Mononuclear cell (primary cell): Measurements from ENCODE around the gene EYS. TPM values are rescaled to one million over a fixed set of nuclear protein-coding genes. Genes with fewer than 3 reads are reported as not detected.

Source experiments
- H3K27me3 ChIP-seq: 2 replicates; pipeline ENCODE4 v1.6.0; 2011; ENCODE audit warnings: low read length, control low read depth; ENCODE audit not compliant: insufficient read depth
- H3K4me1 ChIP-seq: 2 replicates; pipeline ENCODE4 v1.5.1; 2011; ENCODE audit warnings: mild to moderate bottlenecking, low read length, control low read depth; ENCODE audit not compliant: insufficient read depth
- H3K4me3 ChIP-seq: 2 replicates; pipeline ENCODE4 v1.5.1; 2011; ENCODE audit warnings: mild to moderate bottlenecking, low read length, moderate library complexity
- H3K9me3 ChIP-seq: 2 replicates; pipeline ENCODE4 v1.5.1; 2011; ENCODE audit warnings: low read depth, mild to moderate bottlenecking, control low read depth, low read length
- total RNA-seq: library from RNA; depleted of rRNA; stranded (reverse); fragments of >200 nt; gene quantifications from one replicate; pipeline ENCODE4 v1.2.3, GENCODE V29; 2012

The EYS gene
- total RNA-seq, 1 donor = under 0.01 TPM

GRCh38 chr6:64299176-64299575 is 1407.8 kb downstream of the EYS start:
- Histone ChIP-seq H3K27me3 (no peaks in the 10 kb centered on the region), H3K9me3 (no peaks in the 10 kb centered on the region), H3K4me1 (no peaks in the 10 kb centered on the region), H3K4me3 (no peak overlapping the region)

DNA sequence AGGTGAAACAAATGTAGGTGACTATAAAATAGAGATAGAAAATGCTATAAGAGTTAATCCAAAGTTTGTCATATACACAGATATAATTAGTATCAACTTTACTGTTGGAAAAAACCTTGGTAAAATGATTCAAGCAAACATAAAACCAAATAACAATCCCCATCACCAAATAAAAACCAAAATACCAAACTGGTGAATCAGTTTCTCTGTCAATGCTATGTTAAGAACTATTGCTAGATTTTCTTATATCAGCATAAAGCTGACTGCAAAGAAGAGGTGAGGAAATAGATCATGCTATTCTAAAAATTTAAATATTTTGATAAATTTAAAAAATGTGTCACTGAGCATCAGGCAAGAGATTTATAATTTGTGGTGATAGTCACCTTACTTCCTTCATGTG is 1413.0 kb downstream of the EYS start:
- no peaks in the 10 kb centered on the region for H3K27me3 ChIP-seq
- H3K4me1 ChIP-seq = no peaks in the 10 kb centered on the region
- no peak overlapping the region for H3K4me3 ChIP-seq
- no peaks in the 10 kb centered on the region for H3K9me3 ChIP-seq

GRCh38 chr6:64293298-64293697 is 1413.7 kb downstream of the EYS start:
- H3K9me3 ChIP-seq = no peaks in the 10 kb centered on the region
- H3K4me3 ChIP-seq = no peak overlapping the region
- no peaks in the 10 kb centered on the region for H3K4me1 ChIP-seq
- no peaks in the 10 kb centered on the region for H3K27me3 ChIP-seq

- H3K4me3 ChIP-seq = no peak overlapping the region
- H3K27me3 ChIP-seq = no peaks in the 10 kb centered on the region
- H3K4me1 ChIP-seq = no peaks in the 10 kb centered on the region
- no peaks in the 10 kb centered on the region for H3K9me3 ChIP-seq
Observed at GRCh38 chr6:64290867-64291266, 1416.2 kb downstream of the EYS start.

DNA sequence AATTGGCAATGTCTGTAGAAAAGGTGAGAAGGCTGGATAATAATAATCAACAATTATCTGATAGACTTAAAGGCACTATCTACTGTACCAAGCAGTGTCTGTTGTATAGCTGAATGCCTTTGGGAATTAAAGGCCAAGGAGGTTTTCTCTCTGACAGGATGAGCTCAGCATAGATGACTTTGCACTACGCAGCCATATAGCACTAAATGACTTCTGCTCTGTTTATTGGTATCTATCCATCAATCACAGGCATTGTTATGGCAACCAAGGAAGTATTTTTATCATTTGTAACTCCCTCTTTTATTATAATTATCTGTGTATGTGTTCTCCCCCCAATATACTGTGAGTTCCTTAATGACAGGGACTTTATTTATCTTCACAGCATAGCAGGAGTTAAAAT is 1417.1 kb downstream of the EYS start:
- Histone ChIP-seq H3K4me1 (no peaks in the 10 kb centered on the region), H3K4me3 (no peak overlapping the region), H3K27me3 (no peaks in the 10 kb centered on the region), H3K9me3 (no peaks in the 10 kb centered on the region)

DNA sequence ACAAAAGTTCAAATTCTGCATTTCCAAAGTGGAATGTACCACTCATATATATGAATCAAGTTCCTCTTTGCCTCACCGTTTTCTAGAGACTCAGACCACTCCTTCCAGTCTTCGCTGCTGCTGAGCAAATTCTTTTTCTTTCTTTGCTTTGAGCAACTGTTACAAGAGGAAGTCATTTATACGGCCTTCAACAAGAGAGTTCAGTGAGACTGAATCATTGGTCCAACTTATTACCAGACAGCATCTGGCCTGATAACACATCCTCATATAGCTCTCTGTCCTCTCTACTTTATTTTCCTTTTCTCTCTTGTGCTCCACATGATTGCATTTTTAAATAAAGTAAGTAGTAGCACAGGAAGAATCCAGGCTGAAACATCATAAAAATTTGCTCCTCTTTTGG is 1418.7 kb downstream of the EYS start:
- Histone ChIP-seq H3K4me1 (no peaks in the 10 kb centered on the region), H3K9me3 (no peaks in the 10 kb centered on the region), H3K27me3 (no peaks in the 10 kb centered on the region), H3K4me3 (no peak overlapping the region)

DNA sequence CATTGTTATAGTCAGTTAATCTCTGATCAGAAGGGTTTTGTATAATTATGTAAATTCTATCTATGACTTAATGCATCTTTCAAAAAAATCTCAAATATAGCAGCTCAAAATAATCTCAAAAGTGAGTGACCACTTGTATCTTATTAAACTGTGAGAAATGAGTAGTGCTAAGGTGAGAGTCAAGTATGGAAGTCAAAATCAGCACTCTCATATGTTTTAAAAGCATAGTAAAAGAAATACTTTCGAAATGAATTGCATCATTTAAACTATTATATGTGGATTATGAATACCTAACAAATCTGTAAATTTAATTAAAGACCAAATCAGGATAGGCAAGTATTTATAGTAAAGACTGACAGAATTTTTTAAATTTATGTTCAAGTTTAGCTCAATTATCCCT is 1425.9 kb downstream of the EYS start:
- Histone ChIP-seq H3K4me1 (no peaks in the 10 kb centered on the region), H3K27me3 (no peaks in the 10 kb centered on the region)

DNA sequence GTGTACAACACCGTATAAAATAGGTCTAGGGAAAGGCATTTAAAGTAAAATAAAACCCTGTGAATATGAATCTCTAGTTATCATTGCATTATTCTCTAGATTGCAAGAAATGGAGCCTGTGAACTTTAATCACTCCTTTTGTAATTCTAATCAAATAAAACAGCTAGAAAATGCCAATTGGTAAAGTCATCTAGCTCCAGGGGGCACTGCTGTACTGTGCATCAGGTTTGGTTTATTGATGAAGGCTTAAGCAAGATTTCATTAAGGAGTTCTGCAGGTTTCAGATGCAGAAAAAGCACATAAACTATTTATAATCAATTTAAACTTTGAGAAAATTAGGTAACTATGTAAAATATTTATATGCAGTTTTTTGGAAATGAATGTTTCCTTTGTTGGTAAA is 1426.5 kb downstream of the EYS start:
- H3K27me3 ChIP-seq = no peaks in the 10 kb centered on the region
- H3K4me3 ChIP-seq = no peak overlapping the region
- no peaks in the 10 kb centered on the region for H3K4me1 ChIP-seq
- H3K9me3 ChIP-seq = no peaks in the 10 kb centered on the region

More for the DNA sequence above, 1425.9 kb downstream of the EYS start:
- no peak overlapping the region for H3K4me3 ChIP-seq
- no peaks in the 10 kb centered on the region for H3K9me3 ChIP-seq

DNA sequence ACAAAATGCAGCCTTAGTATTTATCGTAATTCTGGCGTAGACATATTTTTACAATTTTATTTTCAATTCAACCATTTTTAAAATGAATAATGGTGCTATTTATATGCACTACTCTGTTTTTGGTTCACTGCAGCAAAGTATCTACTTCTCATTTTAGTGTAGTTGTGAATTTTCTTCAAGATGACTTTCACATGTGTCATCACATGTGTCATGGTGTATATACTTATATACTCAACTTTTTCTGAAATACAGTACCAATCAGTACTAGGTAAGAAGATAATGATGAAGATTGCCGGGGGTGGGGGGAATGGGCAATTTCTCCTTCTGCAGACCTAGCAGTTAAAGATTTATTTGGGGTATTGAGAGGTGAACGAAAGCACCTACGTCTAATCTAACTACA is 1436.9 kb downstream of the EYS start:
- Histone ChIP-seq H3K4me1 (no peaks in the 10 kb centered on the region), H3K9me3 (no peaks in the 10 kb centered on the region), H3K4me3 (no peak overlapping the region)

DNA sequence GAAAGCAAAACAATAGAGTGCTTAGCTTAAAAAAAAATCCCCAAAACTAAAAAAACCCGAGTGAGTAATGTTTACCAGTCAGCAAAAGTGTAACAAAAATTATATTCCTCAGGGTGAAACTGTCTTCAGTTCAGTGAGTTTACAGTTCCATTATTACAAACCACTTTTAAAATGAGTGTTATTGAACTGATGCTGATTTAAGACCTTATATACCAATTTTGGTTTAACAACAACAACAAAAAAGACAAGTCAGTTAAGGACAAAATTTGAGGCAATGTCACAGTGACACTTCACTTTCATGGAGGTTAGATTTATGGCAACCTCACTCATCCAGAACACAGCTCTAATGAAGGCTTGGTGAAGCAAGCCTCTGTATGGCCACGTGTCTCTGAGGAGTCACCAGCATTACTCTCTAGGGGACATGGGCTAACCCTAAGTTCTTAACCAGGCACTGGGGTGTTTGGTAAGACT is 1440.6 kb downstream of the EYS start:
- no peaks in the 10 kb centered on the region for H3K9me3 ChIP-seq
- H3K27me3 ChIP-seq = no peaks in the 10 kb centered on the region
- H3K4me3 ChIP-seq = no peak overlapping the region
- H3K4me1 ChIP-seq = no peaks in the 10 kb centered on the region

More for the DNA sequence above, 1436.9 kb downstream of the EYS start:
- no peaks in the 10 kb centered on the region for H3K27me3 ChIP-seq

- Histone ChIP-seq H3K4me3 (no peak overlapping the region), H3K4me1 (no peaks in the 10 kb centered on the region), H3K27me3 (no peaks in the 10 kb centered on the region), H3K9me3 (no peaks in the 10 kb centered on the region)
Observed at GRCh38 chr6:64263778-64264177, 1443.2 kb downstream of the EYS start.

DNA sequence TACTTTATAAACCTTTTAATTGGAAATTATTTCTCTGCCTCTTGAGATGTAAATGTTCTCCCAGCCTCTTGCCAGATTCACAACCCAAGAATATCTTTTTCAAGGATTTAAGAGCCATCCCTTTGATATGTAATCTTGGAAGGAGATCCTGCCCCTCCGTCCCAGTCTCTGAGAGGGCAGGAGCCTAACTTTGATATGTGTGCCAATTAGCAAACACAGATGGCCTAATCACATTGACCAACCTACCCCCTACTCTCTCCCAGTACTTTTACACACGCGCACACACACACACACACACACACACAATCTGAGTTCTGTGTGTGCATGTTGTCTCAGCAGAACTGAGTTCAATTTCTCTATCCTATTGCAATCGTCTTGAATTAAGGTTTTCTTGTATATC is 1447.7 kb downstream of the EYS start:
- Histone ChIP-seq H3K4me3 (no peak overlapping the region), H3K27me3 (no peaks in the 10 kb centered on the region), H3K9me3 (no peaks in the 10 kb centered on the region)

DNA sequence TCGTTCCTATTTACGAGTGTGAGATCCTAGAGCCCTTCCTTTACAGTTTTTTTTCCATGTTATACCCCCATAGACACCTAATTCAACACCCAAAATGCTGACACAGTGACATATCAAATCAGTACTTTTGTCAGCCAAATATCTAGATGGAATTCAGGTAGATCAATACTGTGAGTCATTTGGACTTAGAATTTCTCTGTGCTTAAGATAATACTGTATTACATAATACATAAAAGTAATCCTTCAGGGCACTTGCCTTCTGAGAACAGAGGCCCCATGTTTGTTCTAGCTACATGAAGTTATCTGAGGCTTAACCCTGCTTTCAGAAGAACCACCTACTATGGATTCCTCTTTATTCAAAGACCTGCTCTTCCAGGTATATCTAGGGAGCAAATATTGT is 1448.3 kb downstream of the EYS start:
- Histone ChIP-seq H3K4me3 (no peak overlapping the region), H3K9me3 (no peaks in the 10 kb centered on the region), H3K4me1 (no peaks in the 10 kb centered on the region), H3K27me3 (no peaks in the 10 kb centered on the region)

More for the DNA sequence above, 1447.7 kb downstream of the EYS start:
- H3K4me1 ChIP-seq = no peaks in the 10 kb centered on the region

GRCh38 chr6:64258302-64258701 is 1448.7 kb downstream of the EYS start:
- Histone ChIP-seq H3K27me3 (no peaks in the 10 kb centered on the region), H3K4me1 (no peaks in the 10 kb centered on the region), H3K4me3 (no peak overlapping the region), H3K9me3 (no peaks in the 10 kb centered on the region)

DNA sequence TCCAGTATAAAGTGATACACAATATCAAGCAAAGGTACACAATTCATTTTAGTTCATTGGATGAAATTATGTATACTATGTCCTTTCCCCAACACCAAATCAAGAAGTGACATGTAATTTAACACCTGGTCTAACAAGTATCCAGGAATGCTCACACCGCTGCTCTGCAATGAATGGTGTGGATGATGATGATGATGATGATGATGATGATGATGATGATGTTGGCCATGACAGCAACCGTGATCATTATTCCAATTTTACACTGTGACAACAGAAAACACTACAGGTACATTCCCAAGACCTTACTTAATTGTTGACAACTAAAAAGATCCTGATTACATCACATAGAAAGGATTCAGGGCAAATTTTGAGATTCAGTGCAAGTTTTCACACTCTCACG is 1449.4 kb downstream of the EYS start:
- Histone ChIP-seq H3K4me1 (no peaks in the 10 kb centered on the region), H3K9me3 (no peaks in the 10 kb centered on the region), H3K4me3 (no peak overlapping the region), H3K27me3 (no peaks in the 10 kb centered on the region)

DNA sequence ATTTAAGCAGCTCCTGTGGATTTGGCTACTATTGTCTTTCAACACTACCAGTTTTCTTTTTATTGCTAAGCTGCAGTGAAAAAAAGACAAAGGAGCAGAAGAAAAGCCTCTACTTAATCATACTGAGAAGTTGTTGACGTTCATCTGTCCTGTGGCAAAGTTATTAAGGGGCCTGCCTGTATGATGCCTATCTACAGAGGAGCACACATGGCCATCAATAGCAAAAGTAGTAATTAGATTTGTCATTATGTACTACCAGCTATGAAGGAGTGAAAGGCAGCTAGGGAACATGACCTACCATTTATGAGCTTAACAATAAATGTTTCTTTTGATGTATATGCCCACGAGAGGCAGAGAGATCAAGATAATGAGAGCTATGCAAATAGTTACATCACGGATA is 1450.5 kb downstream of the EYS start:
- no peaks in the 10 kb centered on the region for H3K9me3 ChIP-seq
- H3K27me3 ChIP-seq = no peaks in the 10 kb centered on the region
- no peaks in the 10 kb centered on the region for H3K4me1 ChIP-seq
- H3K4me3 ChIP-seq = no peak overlapping the region

GRCh38 chr6:64255000-64255399 is 1452.0 kb downstream of the EYS start:
- Histone ChIP-seq H3K9me3 (no peaks in the 10 kb centered on the region), H3K27me3 (no peaks in the 10 kb centered on the region), H3K4me3 (no peak overlapping the region), H3K4me1 (no peaks in the 10 kb centered on the region)
